Thyroid gland (tissue), 4 donors: ENCODE measurements around the gene LGALS12. TPM values are rescaled to one million over a fixed set of nuclear protein-coding genes. Genes with fewer than 3 reads are reported as not detected.
A peak's percentile ranks its signal among the peaks of the same experiment; 100 is the strongest.
"Not testable (repeated sequence)": the region's sequence is repeated elsewhere in the genome, so short reads cannot be mapped to it uniquely, and the experiment has no call there.

Experiments
- DNase-seq, 2 donors: peaks; one replicate each; pipeline ENCODE4 v3.0.0-alpha.2; 2019
- H3K27ac ChIP-seq, 3 donors: fragments of 200-600 bp; sonication (generic); 1 replicate in 2 of 3; 2 replicates in 1 of 3; pipeline ENCODE4 v1.5.1; 2016 to 2019; ENCODE audit warnings: mild to moderate bottlenecking in 1 of 3, moderate library complexity in 1 of 3
- H3K27me3 ChIP-seq: fragments of 200-600 bp; sonication (generic); one replicate; pipeline ENCODE4 v1.5.1; 2019
- H3K36me3 ChIP-seq, 2 donors: fragments of 200-600 bp; sonication (generic); one replicate each; pipeline ENCODE4 v1.5.1; 2016 to 2019
- H3K4me1 ChIP-seq, 2 donors: fragments of 200-600 bp; sonication (generic); one replicate each; pipeline ENCODE4 v1.5.1; 2017 to 2019
- H3K4me3 ChIP-seq, 3 donors: fragments of 200-600 bp; sonication (generic); replicated peaks in 1 of 3; 1 replicate in 2 of 3; 2 replicates in 1 of 3; pipeline ENCODE4 v1.5.1; 2016; ENCODE audit warnings: mild to moderate bottlenecking in 1 of 3
- H3K9me3 ChIP-seq: fragments of 200-600 bp; sonication (generic); one replicate; pipeline ENCODE4 v1.5.1; 2017
- CTCF ChIP-seq, 6 experiments: fragments of 200-600 bp in 3 of 6; fragments of 450-650 bp in 3 of 6; sonication (generic) in 3 of 6; IDR thresholded peaks; one replicate each; pipeline ENCODE4 v1.5.1; 2016 to 2019; ENCODE audit warnings: antibody characterized with exemption in 6 of 6, mild to moderate bottlenecking in 2 of 6, inconsistent platforms in 1 of 6, moderate library complexity in 1 of 6
- POLR2A ChIP-seq, 2 donors: fragments of 450-650 bp; IDR thresholded peaks; one replicate each; pipeline ENCODE4 v1.6.1; 2017; ENCODE audit warnings: antibody characterized with exemption in 2 of 2, mild to moderate bottlenecking in 2 of 2, moderate library complexity in 1 of 2
- WGBS, 2 donors: methylation state at CpG; one replicate each; pipeline ENCODE4 v1.1.5; 2017; 5-methylcytosine and 5-hydroxymethylcytosine counted together
- intact Hi-C: fragments of 100-400 bp; cut with DNase I; formaldehyde crosslinking; loops from one replicate; pipeline ENCODE4 v1.15.1; 2023
- total RNA-seq, 4 donors: library from RNA; depleted of rRNA; stranded (reverse); fragments of >200 nt; gene quantifications; one replicate each; pipeline ENCODE4 v1.2.3, GENCODE V29; 2016

Gene LGALS12
- total RNA-seq, 4 donors from 2014 or later, result 0.94 TPM; not detected in 3

- WGBS, 2 donors, result 16 to 22% methylated on average over 7 to 10 of the region's 10 CpGs
- no peak for TF ChIP-seq CTCF (IDR thresholded peaks at IDR 0.05)
- TF ChIP-seq POLR2A (IDR thresholded peaks at IDR 0.05), result no peak
- H3K27ac ChIP-seq, result peak within 1 kb of the TSS; percentile 87 to 96 (median 93)
- no peaks in the 10 kb centered on the region for H3K27me3 ChIP-seq
- no peaks in the 10 kb centered on the region for H3K36me3 ChIP-seq
- peak; percentile 63 to 68 for DNase-seq
- H3K4me3 ChIP-seq, result peak within 1 kb of the TSS in 2 of 3 donors; percentile 9 to 22
- H3K9me3 ChIP-seq, result no peaks in the 10 kb centered on the region
- peaks cover 20 to 34% of the 10 kb centered on the region in 2 donors for H3K4me1 ChIP-seq
- intact Hi-C loops, result no loop called here
Observed at GRCh38 chr11:63536669-63537292, 30.9 kb downstream of the LGALS12 start, which contains the start of gene PLAAT4. PLAAT4 (plus strand) TSS chr11:63536808; CDS start chr11:63536869, 61 bp downstream.

GRCh38 chr11:63537293-63538101 lies 31.6 kb downstream of the LGALS12 start:
- 15 to 17% methylated on average over 8 of the region's 8 CpGs for WGBS, 2 donors
- intact Hi-C loops, result no loop called here
- Histone ChIP-seq H3K4me1 (peaks cover 20 to 34% of the 10 kb centered on the region in 2 donors), H3K36me3 (no peaks in the 10 kb centered on the region), H3K27ac (peak overlapping the region; percentile 87 to 96 (median 93)), H3K4me3 (peak overlapping the region in 2 of 3 donors; percentile 9 to 22), H3K9me3 (no peaks in the 10 kb centered on the region), H3K27me3 (no peaks in the 10 kb centered on the region)
- TF ChIP-seq POLR2A (IDR thresholded peaks at IDR 0.05) (peak in 1 of 2 donors; percentile 46), CTCF (IDR thresholded peaks at IDR 0.05) (no peak)
- peak; percentile 92 to 95 for DNase-seq

- DNase-seq, H3K36me3 ChIP-seq, H3K27ac ChIP-seq, H3K4me3 ChIP-seq, H3K9me3 ChIP-seq, intact Hi-C loops, H3K27me3 ChIP-seq: not testable (repeated sequence)
- H3K4me1 ChIP-seq, result peaks cover 9 to 16% of the 10 kb centered on the region in 2 donors
- 79 to 80% methylated on average over 2 of the region's 2 CpGs for WGBS, 2 donors
Observed at GRCh38 chr11:63542506-63542905, 36.6 kb downstream of the LGALS12 start.

- no peaks in the 10 kb centered on the region for H3K9me3 ChIP-seq
- no peak for TF ChIP-seq CTCF (IDR thresholded peaks at IDR 0.05)
- no peak for TF ChIP-seq POLR2A (IDR thresholded peaks at IDR 0.05)
- intact Hi-C loops, result no loop called here
- H3K4me3 ChIP-seq, result no peak overlapping the region
- no peak for DNase-seq
- no peak overlapping the region for H3K27ac ChIP-seq
- no peaks in the 10 kb centered on the region for H3K36me3 ChIP-seq
- WGBS, 2 donors, result 89% methylated on average over 2 of the region's 2 CpGs
- H3K27me3 ChIP-seq, result no peaks in the 10 kb centered on the region
- H3K4me1 ChIP-seq, result peaks cover 3 to 4% of the 10 kb centered on the region in 2 donors
Observed at GRCh38 chr11:63543711-63544110, 37.8 kb downstream of the LGALS12 start.

GRCh38 chr11:63547061-63547460 lies 41.2 kb downstream of the LGALS12 start:
- no peak for DNase-seq
- H3K4me3 ChIP-seq, result no peak overlapping the region
- WGBS, 2 donors, result 91 to 94% methylated on average over 1 of the region's 1 CpG
- no peaks in the 10 kb centered on the region for H3K27me3 ChIP-seq
- H3K4me1 ChIP-seq, result peaks cover 0 to 3% of the 10 kb centered on the region in 2 donors
- TF ChIP-seq POLR2A (IDR thresholded peaks at IDR 0.05) (no peak), CTCF (IDR thresholded peaks at IDR 0.05) (no peak)
- intact Hi-C loops, result no loop called here
- H3K9me3 ChIP-seq, result no peaks in the 10 kb centered on the region
- H3K27ac ChIP-seq, result no peak overlapping the region
- no peaks in the 10 kb centered on the region for H3K36me3 ChIP-seq
